ENCODE results near the gene HTR6. TPM values are rescaled to one million over a fixed set of nuclear protein-coding genes. Genes with fewer than 3 reads are reported as not detected.

The HTR6 gene
- total RNA-seq, 2 experiments from 2014 or later, result not detected

DNA sequence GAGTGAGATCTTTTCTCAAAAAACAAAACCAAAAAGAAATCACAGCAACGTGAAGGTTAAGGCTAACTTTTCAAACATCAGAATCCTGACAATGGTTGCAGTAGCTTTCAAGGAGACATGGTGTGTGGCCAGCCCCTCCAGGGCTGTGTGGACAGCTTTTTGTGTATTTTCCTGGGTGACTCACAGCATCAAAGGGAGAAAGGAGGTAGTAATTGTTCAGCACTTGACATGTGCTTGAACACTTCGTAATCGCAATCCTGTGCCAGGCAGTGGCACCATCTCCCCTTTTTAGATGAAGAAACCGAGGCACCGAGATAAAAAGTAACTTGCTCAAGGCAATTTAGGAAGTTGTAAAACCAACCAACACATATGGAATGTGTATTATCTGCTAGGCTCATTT, 10.3 kb upstream of the HTR6 start:
- H3K36me3 Mint-ChIP-seq (ENCODE audit: low read depth), result no peaks in the 10 kb centered on the region
- peaks cover 17% of the 10 kb centered on the region for H3K4me1 Mint-ChIP-seq
- no peaks in the 10 kb centered on the region for H3K9me3 Mint-ChIP-seq
- POLR2A ChIA-PET, result no interaction called here
- H3K27ac Mint-ChIP-seq, result no peak overlapping the region
- no peak overlapping the region for H3K4me3 Mint-ChIP-seq
- no peaks in the 10 kb centered on the region for H3K27me3 Mint-ChIP-seq
- no peak for DNase-seq
- CTCF ChIA-PET, result interaction anchor here (0.5 to 3.3 kb wide), 25 partner anchors 8 to 475 kb away, joined by 3 to 18 read pairs (median 4); a partner anchor contains a TSS

GRCh38 chr1:19654886-19655717, 9.6 kb upstream of the HTR6 start:
- POLR2A ChIA-PET, result interaction anchor here (1.1 kb wide), 1 partner anchor 12 kb away, joined by 3 read pairs; no protein-coding TSS in a partner anchor
- no peak for DNase-seq
- CTCF ChIA-PET, result interaction anchor here (1.1 to 3.3 kb wide), 8 partner anchors 7 to 476 kb away, joined by 3 to 18 read pairs (median 6); no protein-coding TSS in a partner anchor
- H3K4me3 Mint-ChIP-seq, result no peak overlapping the region
- H3K9me3 Mint-ChIP-seq, result no peaks in the 10 kb centered on the region
- H3K36me3 Mint-ChIP-seq (ENCODE audit: low read depth), result no peaks in the 10 kb centered on the region
- no peak overlapping the region for H3K27ac Mint-ChIP-seq
- no peaks in the 10 kb centered on the region for H3K27me3 Mint-ChIP-seq
- peaks cover 20% of the 10 kb centered on the region for H3K4me1 Mint-ChIP-seq

DNA sequence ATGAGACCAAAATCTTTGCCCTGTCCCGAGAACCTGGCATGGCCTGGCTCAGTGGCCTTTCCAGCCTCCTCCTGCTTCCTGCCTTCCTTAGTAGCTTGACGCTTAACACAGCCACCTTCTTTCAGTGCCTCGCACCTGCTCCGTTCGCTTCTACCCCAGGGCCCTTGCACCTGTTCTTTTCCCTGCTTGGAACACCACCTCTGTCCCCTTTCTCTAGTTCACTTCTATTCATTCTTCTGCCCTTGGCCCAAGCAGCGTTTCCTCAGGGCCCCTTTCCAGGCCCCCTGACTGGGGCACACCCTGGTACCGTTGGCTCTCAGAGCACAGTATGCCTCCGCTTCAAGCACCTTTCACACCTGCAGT, 9.0 kb upstream of the HTR6 start:
- CTCF ChIA-PET, result no interaction called here
- Mint-ChIP-seq H3K27me3 (peaks cover 5% of the 10 kb centered on the region), H3K27ac (no peak overlapping the region), H3K4me1 (peaks cover 22% of the 10 kb centered on the region), H3K9me3 (no peaks in the 10 kb centered on the region), H3K4me3 (no peak overlapping the region), H3K36me3 (ENCODE audit: low read depth) (no peaks in the 10 kb centered on the region)
- POLR2A ChIA-PET, result interaction anchor here (1.1 kb wide), 1 partner anchor 12 kb away, joined by 3 read pairs; no protein-coding TSS in a partner anchor
- DNase-seq, result no peak

- ChIA-PET POLR2A (interaction anchor here (0.9 to 1.1 kb wide), 2 partner anchors 13 to 15 kb away, joined by 3 read pairs; no protein-coding TSS in a partner anchor), CTCF (interaction anchor here (0.8 to 1.0 kb wide), 2 partner anchors 10 to 59 kb away, joined by 3 read pairs; no protein-coding TSS in a partner anchor)
- Mint-ChIP-seq H3K27me3 (peaks cover 5% of the 10 kb centered on the region), H3K4me3 (no peak overlapping the region), H3K4me1 (peaks cover 21% of the 10 kb centered on the region), H3K36me3 (ENCODE audit: low read depth) (no peaks in the 10 kb centered on the region), H3K27ac (no peak overlapping the region), H3K9me3 (no peaks in the 10 kb centered on the region)
- no peak for DNase-seq
These were observed 8.4 kb upstream of the HTR6 start for GRCh38 chr1:19656134-19656779.

- ChIA-PET POLR2A (interaction anchor here (0.9 to 1.1 kb wide), 2 partner anchors 14 to 16 kb away, joined by 3 read pairs; no protein-coding TSS in a partner anchor), CTCF (interaction anchor here (0.6 to 1.0 kb wide), 3 partner anchors 11 to 59 kb away, joined by 3 to 4 read pairs (median 3); no protein-coding TSS in a partner anchor)
- H3K27me3 Mint-ChIP-seq, result peaks cover 5% of the 10 kb centered on the region
- no peaks in the 10 kb centered on the region for H3K9me3 Mint-ChIP-seq
- no peak overlapping the region for H3K4me3 Mint-ChIP-seq
- peaks cover 22% of the 10 kb centered on the region for H3K4me1 Mint-ChIP-seq
- DNase-seq, result no peak
- no peak overlapping the region for H3K27ac Mint-ChIP-seq
- H3K36me3 Mint-ChIP-seq (ENCODE audit: low read depth), result no peaks in the 10 kb centered on the region
These were observed 7.8 kb upstream of the HTR6 start for GRCh38 chr1:19656780-19657466.

DNA sequence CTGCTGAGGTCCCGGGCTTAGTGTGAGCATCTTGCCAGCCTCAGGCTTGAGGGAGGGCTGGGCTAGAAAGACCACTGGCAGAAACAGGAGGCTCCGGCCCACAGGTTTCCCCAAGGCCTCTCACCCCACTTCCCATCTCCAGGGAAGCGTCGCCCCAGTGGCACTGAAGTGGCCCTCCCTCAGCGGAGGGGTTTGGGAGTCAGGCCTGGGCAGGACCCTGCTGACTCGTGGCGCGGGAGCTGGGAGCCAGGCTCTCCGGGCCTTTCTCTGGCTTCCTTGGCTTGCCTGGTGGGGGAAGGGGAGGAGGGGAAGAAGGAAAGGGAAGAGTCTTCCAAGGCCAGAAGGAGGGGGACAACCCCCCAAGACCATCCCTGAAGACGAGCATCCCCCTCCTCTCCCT, 7.2 kb upstream of the HTR6 start:
- H3K36me3 Mint-ChIP-seq (ENCODE audit: low read depth), result no peaks in the 10 kb centered on the region
- peaks cover 19% of the 10 kb centered on the region for H3K4me1 Mint-ChIP-seq
- DNase-seq, result no peak
- peaks cover 5% of the 10 kb centered on the region for H3K27me3 Mint-ChIP-seq
- H3K9me3 Mint-ChIP-seq, result no peaks in the 10 kb centered on the region
- no peak overlapping the region for H3K27ac Mint-ChIP-seq
- H3K4me3 Mint-ChIP-seq, result no peak overlapping the region
- ChIA-PET CTCF (interaction anchor here (0.6 kb wide), 1 partner anchor 57 kb away, joined by 4 read pairs; no protein-coding TSS in a partner anchor), POLR2A (no interaction called here)

DNA sequence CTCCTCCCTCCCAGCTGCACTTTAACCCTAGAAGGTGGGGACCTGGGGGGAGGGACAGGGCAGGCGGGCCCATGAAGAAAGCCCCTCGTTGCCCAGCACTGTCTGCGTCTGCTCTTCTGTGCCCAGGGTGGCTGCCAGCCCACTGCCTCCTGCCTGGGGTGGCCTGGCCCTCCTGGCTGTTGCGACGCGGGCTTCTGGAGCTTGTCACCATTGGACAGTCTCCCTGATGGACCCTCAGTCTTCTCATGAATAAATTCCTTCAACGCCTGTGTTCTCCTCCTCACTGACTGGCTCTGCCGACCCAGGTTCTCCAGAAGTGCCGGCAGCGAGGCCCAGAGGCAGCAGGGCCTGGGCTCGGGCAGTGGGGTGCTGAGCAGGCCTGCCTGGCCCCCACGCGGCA, 6.5 kb upstream of the HTR6 start:
- Mint-ChIP-seq H3K36me3 (ENCODE audit: low read depth) (no peaks in the 10 kb centered on the region), H3K27ac (no peak overlapping the region)
- CTCF ChIA-PET, result no interaction called here

GRCh38 chr1:19661721-19662228, 2.9 kb upstream of the HTR6 start:
- POLR2A ChIA-PET, result interaction anchor here (0.8 kb wide), 1 partner anchor 42 kb away, joined by 5 read pairs; no protein-coding TSS in a partner anchor
- Mint-ChIP-seq H3K27me3 (peaks cover 33% of the 10 kb centered on the region), H3K4me1 (peaks cover 22% of the 10 kb centered on the region), H3K9me3 (no peaks in the 10 kb centered on the region), H3K27ac (no peak overlapping the region), H3K36me3 (ENCODE audit: low read depth) (no peaks in the 10 kb centered on the region), H3K4me3 (no peak overlapping the region)
- CTCF ChIA-PET, result interaction anchor here (0.6 to 4.1 kb wide), 42 partner anchors 8 to 786 kb away, joined by 3 to 77 read pairs (median 4); partner anchors contain the start of genes AKR7A2, CAPZB, EMC1 and MRTO4
- no peak for DNase-seq

More for the DNA sequence above, 6.5 kb upstream of the HTR6 start:
- peaks cover 10% of the 10 kb centered on the region for H3K27me3 Mint-ChIP-seq
- H3K4me3 Mint-ChIP-seq, result no peak overlapping the region
- DNase-seq, result no peak
- POLR2A ChIA-PET, result no interaction called here
- peaks cover 19% of the 10 kb centered on the region for H3K4me1 Mint-ChIP-seq
- H3K9me3 Mint-ChIP-seq, result no peaks in the 10 kb centered on the region

- no peaks in the 10 kb centered on the region for H3K36me3 Mint-ChIP-seq (ENCODE audit: low read depth)
- ChIA-PET POLR2A (interaction anchor here (0.8 kb wide), 1 partner anchor 42 kb away, joined by 5 read pairs; no protein-coding TSS in a partner anchor), CTCF (interaction anchor here (0.5 to 4.1 kb wide), 40 partner anchors 8 to 1965 kb away, joined by 3 to 77 read pairs (median 4); partner anchors contain the start of genes AKR7A2, CAPZB, EMC1 and MRTO4)
- H3K4me1 Mint-ChIP-seq, result peaks cover 22% of the 10 kb centered on the region
- H3K9me3 Mint-ChIP-seq, result no peaks in the 10 kb centered on the region
- H3K27me3 Mint-ChIP-seq, result peaks cover 37% of the 10 kb centered on the region
- no peak overlapping the region for H3K4me3 Mint-ChIP-seq
- no peak overlapping the region for H3K27ac Mint-ChIP-seq
- DNase-seq, result no peak
These were observed 2.4 kb upstream of the HTR6 start for GRCh38 chr1:19662313-19662712.

DNA sequence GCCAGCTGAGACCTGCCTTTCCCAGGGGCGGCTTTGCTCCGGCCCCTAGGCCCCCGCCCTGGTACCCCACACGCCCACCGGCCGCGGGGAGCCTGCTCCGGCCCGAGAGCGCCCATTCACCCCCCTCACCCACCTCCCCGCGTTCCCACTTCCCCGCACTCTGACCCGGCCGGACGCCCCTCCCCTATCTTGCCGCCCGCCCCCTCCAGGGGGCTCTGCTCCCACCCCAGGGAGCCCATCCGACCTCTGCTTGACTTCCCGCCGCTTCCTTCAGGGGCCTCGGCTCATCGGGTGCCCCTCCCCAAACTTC, 466 bp downstream of the HTR6 start:
- DNase-seq, result no peak
- H3K36me3 Mint-ChIP-seq (ENCODE audit: low read depth), result no peaks in the 10 kb centered on the region
- ChIA-PET POLR2A (no interaction called here), CTCF (no interaction called here)
- H3K9me3 Mint-ChIP-seq, result no peaks in the 10 kb centered on the region
- H3K27ac Mint-ChIP-seq, result no peak overlapping the region
- H3K27me3 Mint-ChIP-seq, result peaks cover 41% of the 10 kb centered on the region
- H3K4me3 Mint-ChIP-seq, result no peak overlapping the region
- H3K4me1 Mint-ChIP-seq, result peaks cover 14% of the 10 kb centered on the region

- CTCF ChIA-PET, result no interaction called here
- peaks cover 11% of the 10 kb centered on the region for H3K4me1 Mint-ChIP-seq
- no peaks in the 10 kb centered on the region for H3K9me3 Mint-ChIP-seq
- no peak overlapping the region for H3K4me3 Mint-ChIP-seq
- POLR2A ChIA-PET, result no interaction called here
- DNase-seq, result no peak
- H3K27ac Mint-ChIP-seq, result no peak overlapping the region
- no peaks in the 10 kb centered on the region for H3K36me3 Mint-ChIP-seq (ENCODE audit: low read depth)
- H3K27me3 Mint-ChIP-seq, result peaks cover 37% of the 10 kb centered on the region
These were observed 1.1 kb downstream of the HTR6 start for GRCh38 chr1:19665496-19666465.

DNA sequence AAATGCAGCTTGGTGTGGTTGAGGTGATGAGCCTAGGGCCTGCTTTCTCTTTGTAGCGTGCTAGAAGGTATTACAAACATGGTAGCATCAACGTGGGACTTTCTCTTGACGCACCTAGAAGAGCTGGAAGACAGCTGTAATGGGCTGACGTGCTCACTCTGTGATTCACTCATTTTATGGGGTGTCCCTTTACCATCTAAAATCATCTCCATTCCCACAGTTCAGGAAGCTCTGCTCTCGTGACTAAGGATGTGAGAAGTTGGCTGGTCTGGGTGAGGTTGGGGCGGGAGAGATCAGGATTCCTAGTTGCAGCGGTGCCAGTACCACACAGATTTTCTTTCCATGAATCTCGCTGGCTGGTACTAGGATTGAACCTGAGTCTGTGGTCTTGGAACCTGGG, 4.2 kb downstream of the HTR6 start:
- ChIA-PET CTCF (interaction anchor here (0.9 kb wide), 1 partner anchor 36 kb away, joined by 3 read pairs; no protein-coding TSS in a partner anchor), POLR2A (interaction anchor here (1.4 kb wide), 1 partner anchor 12 kb away, joined by 3 read pairs; no protein-coding TSS in a partner anchor)
- Mint-ChIP-seq H3K4me3 (no peak overlapping the region), H3K27me3 (peaks cover 28% of the 10 kb centered on the region), H3K27ac (no peak overlapping the region), H3K9me3 (no peaks in the 10 kb centered on the region), H3K36me3 (ENCODE audit: low read depth) (no peaks in the 10 kb centered on the region), H3K4me1 (peaks cover 9% of the 10 kb centered on the region)
- no peak for DNase-seq
